ENCODE data around the gene RPL39L.

DNA sequence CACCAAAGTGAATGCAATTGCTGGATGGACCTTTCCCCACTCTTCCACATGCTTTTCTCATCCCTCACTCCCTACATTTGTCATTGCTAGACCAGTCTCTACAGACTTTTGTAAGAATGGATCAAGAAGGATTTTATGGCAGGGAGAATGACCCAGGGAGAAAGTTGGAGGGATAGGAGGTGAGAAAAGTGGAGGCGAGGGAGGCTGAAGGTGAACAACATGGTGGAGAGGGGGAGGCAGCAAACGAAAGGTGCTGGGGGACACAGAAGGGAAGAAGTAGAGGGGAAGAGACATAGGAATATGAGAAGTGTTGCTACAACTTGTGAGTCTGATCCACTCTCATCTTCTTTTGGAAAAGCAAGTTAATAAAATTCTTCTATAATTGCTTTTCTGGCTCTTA is 33.6 kb upstream of the RPL39L start:
- no peak for TF ChIP-seq CTCF (IDR thresholded peaks at IDR 0.05; ENCODE audit: low read depth, low read length)
- TF ChIP-seq, protein P1, sequence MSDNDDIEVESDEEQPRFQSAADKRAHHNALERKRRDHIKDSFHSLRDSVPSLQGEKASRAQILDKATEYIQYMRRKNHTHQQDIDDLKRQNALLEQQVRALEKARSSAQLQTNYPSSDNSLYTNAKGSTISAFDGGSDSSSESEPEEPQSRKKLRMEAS (IDR thresholded peaks at IDR 0.05; ENCODE audit: low read depth, low read length): no peak
- no peak for TF ChIP-seq POLR2A (IDR thresholded peaks at IDR 0.05; ENCODE audit: extremely low read depth, insufficient read length)
- TF ChIP-seq MYC (IDR thresholded peaks at IDR 0.05; ENCODE audit: low read depth, low read length): no peak
